ENCODE measurements around the gene IDH3A. TPM values are rescaled to one million over a fixed set of nuclear protein-coding genes. Genes with fewer than 3 reads are reported as not detected.

The IDH3A gene
- total and polyA plus RNA-seq, 9 donors: 25.3 to 50.1 (median 35.5) TPM

GRCh38 chr15:78127882-78128281 is 21.3 kb upstream of the IDH3A start:
- Histone ChIP-seq H3K36me3 (ENCODE audit: control insufficient read depth, insufficient read depth, low read length) (no peaks in the 10 kb centered on the region), H3K4me1 (ENCODE audit: control insufficient read depth, insufficient read depth, low read length) (peaks cover 24% of the 10 kb centered on the region), H3K9me3 (replicated peaks; ENCODE audit: control insufficient read depth, low read depth, low read length) (no peaks in the 10 kb centered on the region), H3K27ac (ENCODE audit: low read length) (no peak overlapping the region), H3K4me3 (ENCODE audit: low read length) (no peak overlapping the region), H3K27me3 (ENCODE audit: control insufficient read depth, insufficient read depth, low read length) (no peaks in the 10 kb centered on the region)
- DNase-seq: no peak
- WGBS (ENCODE audit: insufficient coverage): 67% methylated on average over 1 of the region's 2 CpGs

- peak; percentile 54 for DNase-seq
- Histone ChIP-seq H3K36me3 (ENCODE audit: control insufficient read depth, insufficient read depth, low read length) (no peaks in the 10 kb centered on the region), H3K27me3 (ENCODE audit: control insufficient read depth, insufficient read depth, low read length) (no peaks in the 10 kb centered on the region), H3K4me3 (ENCODE audit: low read length) (no peak overlapping the region), H3K27ac (ENCODE audit: low read length) (peak overlapping the region; percentile 17), H3K4me1 (ENCODE audit: control insufficient read depth, insufficient read depth, low read length) (peaks cover 24% of the 10 kb centered on the region), H3K9me3 (replicated peaks; ENCODE audit: control insufficient read depth, low read depth, low read length) (no peaks in the 10 kb centered on the region)
- 58% methylated on average over 6 of the region's 8 CpGs for WGBS (ENCODE audit: insufficient coverage)
Measured at GRCh38 chr15:78129077-78129750, 19.9 kb upstream of the IDH3A start.

- H3K9me3 ChIP-seq (replicated peaks; ENCODE audit: control insufficient read depth, low read depth, low read length): no peaks in the 10 kb centered on the region
- DNase-seq: no peak
- H3K27me3 ChIP-seq (ENCODE audit: control insufficient read depth, insufficient read depth, low read length): no peaks in the 10 kb centered on the region
- no peak overlapping the region for H3K4me3 ChIP-seq (ENCODE audit: low read length)
- H3K36me3 ChIP-seq (ENCODE audit: control insufficient read depth, insufficient read depth, low read length): no peaks in the 10 kb centered on the region
- no CpG with 5 or more reads among the region's 5 CpGs for WGBS (ENCODE audit: insufficient coverage)
- H3K27ac ChIP-seq (ENCODE audit: low read length): no peak overlapping the region
- H3K4me1 ChIP-seq (ENCODE audit: control insufficient read depth, insufficient read depth, low read length): peaks cover 24% of the 10 kb centered on the region
Measured at GRCh38 chr15:78129751-78130287, 19.3 kb upstream of the IDH3A start.

GRCh38 chr15:78130466-78131294 is 18.5 kb upstream of the IDH3A start:
- Histone ChIP-seq H3K9me3 (replicated peaks; ENCODE audit: control insufficient read depth, low read depth, low read length) (no peaks in the 10 kb centered on the region), H3K27ac (ENCODE audit: low read length) (peak overlapping the region; percentile 42), H3K4me1 (ENCODE audit: control insufficient read depth, insufficient read depth, low read length) (peaks cover 24% of the 10 kb centered on the region), H3K36me3 (ENCODE audit: control insufficient read depth, insufficient read depth, low read length) (no peaks in the 10 kb centered on the region), H3K27me3 (ENCODE audit: control insufficient read depth, insufficient read depth, low read length) (no peaks in the 10 kb centered on the region), H3K4me3 (ENCODE audit: low read length) (peak overlapping the region; percentile 15)
- 13% methylated on average over 44 of the region's 51 CpGs for WGBS (ENCODE audit: insufficient coverage)
- no peak for DNase-seq

- peak; percentile 87 for DNase-seq
- peak within 1 kb of the TSS; percentile 94 for H3K4me3 ChIP-seq (ENCODE audit: low read length)
- no peaks in the 10 kb centered on the region for H3K36me3 ChIP-seq (ENCODE audit: control insufficient read depth, insufficient read depth, low read length)
- under 1% methylated on average over 72 of the region's 79 CpGs for WGBS (ENCODE audit: insufficient coverage)
- peaks cover 24% of the 10 kb centered on the region for H3K4me1 ChIP-seq (ENCODE audit: control insufficient read depth, insufficient read depth, low read length)
- no peaks in the 10 kb centered on the region for H3K9me3 ChIP-seq (replicated peaks; ENCODE audit: control insufficient read depth, low read depth, low read length)
- peak within 1 kb of the TSS; percentile 88 for H3K27ac ChIP-seq (ENCODE audit: low read length)
- H3K27me3 ChIP-seq (ENCODE audit: control insufficient read depth, insufficient read depth, low read length): no peaks in the 10 kb centered on the region
Measured at GRCh38 chr15:78131295-78132061, 17.7 kb upstream of the IDH3A start, which contains the start of gene CIB2. TSS of gene CIB2 (minus strand) at chr15:78131445. CDS start at chr15:78131215, 230 bp downstream.

- DNase-seq: no peak
Measured at GRCh38 chr15:78133801-78134200, 15.4 kb upstream of the IDH3A start.

GRCh38 chr15:78139578-78139977 is 9.6 kb upstream of the IDH3A start:
- H3K36me3 ChIP-seq (ENCODE audit: control insufficient read depth, insufficient read depth, low read length): no peaks in the 10 kb centered on the region
- no peak overlapping the region for H3K4me3 ChIP-seq (ENCODE audit: low read length)
- DNase-seq: no peak
- no peaks in the 10 kb centered on the region for H3K4me1 ChIP-seq (ENCODE audit: control insufficient read depth, insufficient read depth, low read length)
- H3K27me3 ChIP-seq (ENCODE audit: control insufficient read depth, insufficient read depth, low read length): no peaks in the 10 kb centered on the region
- WGBS (ENCODE audit: insufficient coverage): 91% methylated on average over 1 of the region's 5 CpGs
- H3K9me3 ChIP-seq (replicated peaks; ENCODE audit: control insufficient read depth, low read depth, low read length): no peaks in the 10 kb centered on the region
- no peak overlapping the region for H3K27ac ChIP-seq (ENCODE audit: low read length)

More at GRCh38 chr15:78133801-78134200, 15.4 kb upstream of the IDH3A start:
- no peaks in the 10 kb centered on the region for H3K36me3 ChIP-seq (ENCODE audit: control insufficient read depth, insufficient read depth, low read length)
- H3K4me1 ChIP-seq (ENCODE audit: control insufficient read depth, insufficient read depth, low read length): peaks cover 23% of the 10 kb centered on the region
- H3K4me3 ChIP-seq (ENCODE audit: low read length): no peak overlapping the region
- no peaks in the 10 kb centered on the region for H3K9me3 ChIP-seq (replicated peaks; ENCODE audit: control insufficient read depth, low read depth, low read length)
- no peak overlapping the region for H3K27ac ChIP-seq (ENCODE audit: low read length)
- H3K27me3 ChIP-seq (ENCODE audit: control insufficient read depth, insufficient read depth, low read length): no peaks in the 10 kb centered on the region
- no CpG with 5 or more reads among the region's 2 CpGs for whole genome bisulfite sequencing (ENCODE audit: insufficient coverage)

- no peak overlapping the region for H3K27ac ChIP-seq (ENCODE audit: low read length)
Measured at GRCh38 chr15:78140292-78140691, 8.9 kb upstream of the IDH3A start.

GRCh38 chr15:78142332-78142731 is 6.8 kb upstream of the IDH3A start:
- WGBS (ENCODE audit: insufficient coverage): 97% methylated on average over 3 of the region's 3 CpGs
- no peak overlapping the region for H3K4me3 ChIP-seq (ENCODE audit: low read length)
- H3K27me3 ChIP-seq (ENCODE audit: control insufficient read depth, insufficient read depth, low read length): no peaks in the 10 kb centered on the region
- H3K27ac ChIP-seq (ENCODE audit: low read length): no peak overlapping the region
- no peaks in the 10 kb centered on the region for H3K4me1 ChIP-seq (ENCODE audit: control insufficient read depth, insufficient read depth, low read length)
- DNase-seq: no peak
- H3K36me3 ChIP-seq (ENCODE audit: control insufficient read depth, insufficient read depth, low read length): no peaks in the 10 kb centered on the region
- no peaks in the 10 kb centered on the region for H3K9me3 ChIP-seq (replicated peaks; ENCODE audit: control insufficient read depth, low read depth, low read length)

More at GRCh38 chr15:78140292-78140691, 8.9 kb upstream of the IDH3A start:
- H3K9me3 ChIP-seq (replicated peaks; ENCODE audit: control insufficient read depth, low read depth, low read length): no peaks in the 10 kb centered on the region
- no peaks in the 10 kb centered on the region for H3K27me3 ChIP-seq (ENCODE audit: control insufficient read depth, insufficient read depth, low read length)
- no peaks in the 10 kb centered on the region for H3K36me3 ChIP-seq (ENCODE audit: control insufficient read depth, insufficient read depth, low read length)
- DNase-seq: no peak
- H3K4me1 ChIP-seq (ENCODE audit: control insufficient read depth, insufficient read depth, low read length): no peaks in the 10 kb centered on the region
- H3K4me3 ChIP-seq (ENCODE audit: low read length): no peak overlapping the region

Data from muscle of leg (tissue), 11 donors.